DMS114 treated with DMSO at 0.1 percent for 48 hours (cell line): Measurements from ENCODE around the gene F2RL3.

ENCODE experiments used
- DNase-seq: peaks from one replicate; lab custom pipeline; 2025; ENCODE audit not compliant: unreplicated experiment; lab: John Stamatoyannopoulos, UW

Gene F2RL3

DNA sequence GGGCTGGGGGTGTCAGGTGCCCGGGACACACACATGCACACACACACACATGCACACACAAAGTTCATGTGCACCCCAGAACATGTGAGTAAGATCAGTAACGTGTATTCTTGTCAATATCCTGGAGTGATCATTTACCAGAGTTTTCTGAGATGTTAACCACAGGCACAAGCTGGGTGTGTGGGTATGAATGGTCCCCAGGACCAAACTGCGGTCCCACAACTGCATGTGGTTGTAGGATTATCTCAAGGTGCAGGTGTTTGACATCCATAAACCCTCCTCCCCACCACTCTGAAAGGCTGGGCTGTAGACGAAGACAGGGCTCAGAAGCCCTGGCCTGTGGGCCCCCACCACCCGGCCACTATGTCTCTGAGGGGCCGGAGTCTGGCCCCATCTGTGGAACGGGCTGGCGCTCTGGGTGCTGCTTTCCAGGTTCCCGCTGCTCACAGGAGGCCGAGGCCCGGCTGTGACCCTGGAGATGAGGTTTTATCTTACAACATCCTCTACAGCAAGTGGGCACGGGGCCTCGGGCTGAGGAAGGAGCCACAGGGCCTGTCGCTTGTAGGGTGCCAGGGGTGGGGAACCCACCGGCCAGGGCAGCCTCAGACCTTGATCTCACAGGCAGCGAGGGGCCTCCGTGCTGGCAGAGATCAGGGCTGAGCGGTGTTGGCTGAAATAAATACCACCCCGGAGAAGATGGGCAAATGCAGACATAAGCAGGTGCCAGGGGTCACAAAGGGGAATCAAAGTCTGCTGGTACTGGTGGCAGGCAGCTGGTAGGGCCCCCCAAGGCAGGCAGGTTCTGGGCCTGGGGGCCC, 4.3 kb downstream of the F2RL3 start:
- DNase-seq, result no peak

DNA sequence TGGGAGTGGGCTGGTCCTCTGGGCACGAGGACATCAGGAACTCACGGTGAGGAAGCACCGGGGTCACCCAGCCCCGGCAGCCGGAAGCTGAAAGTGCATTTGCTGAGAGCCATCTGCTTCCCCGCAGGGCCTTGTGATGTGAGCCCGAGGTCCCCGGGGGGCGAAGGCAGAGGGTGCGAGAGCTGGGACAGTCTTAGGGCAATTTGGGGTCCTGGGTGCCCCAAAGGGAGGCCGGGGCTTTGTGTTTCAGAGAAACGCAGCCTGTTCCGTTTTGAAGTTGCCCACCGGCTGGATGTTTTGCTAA, 4.8 kb downstream of the F2RL3 start:
- DNase-seq, result no peak

DNA sequence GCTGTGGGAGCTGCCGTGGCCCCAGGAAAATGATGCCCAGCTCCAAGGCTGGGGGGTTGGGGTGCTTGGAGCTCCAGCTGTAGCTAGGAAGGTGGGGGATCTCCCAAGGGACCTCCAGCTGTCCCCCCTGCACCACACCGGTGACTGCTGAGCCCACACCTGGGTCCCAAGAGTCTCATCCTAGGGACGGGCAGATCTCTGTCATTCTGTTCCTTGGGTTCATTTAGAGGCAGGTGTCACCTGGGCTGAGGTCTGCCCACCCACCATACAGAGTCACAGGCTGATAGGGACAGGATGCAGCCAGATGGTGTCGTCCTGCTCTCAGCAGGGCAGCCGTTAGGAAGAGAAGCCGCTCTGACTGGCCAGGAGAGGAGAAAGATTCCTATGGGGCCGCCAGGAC, 5.3 kb downstream of the F2RL3 start:
- no peak for DNase-seq

DNA sequence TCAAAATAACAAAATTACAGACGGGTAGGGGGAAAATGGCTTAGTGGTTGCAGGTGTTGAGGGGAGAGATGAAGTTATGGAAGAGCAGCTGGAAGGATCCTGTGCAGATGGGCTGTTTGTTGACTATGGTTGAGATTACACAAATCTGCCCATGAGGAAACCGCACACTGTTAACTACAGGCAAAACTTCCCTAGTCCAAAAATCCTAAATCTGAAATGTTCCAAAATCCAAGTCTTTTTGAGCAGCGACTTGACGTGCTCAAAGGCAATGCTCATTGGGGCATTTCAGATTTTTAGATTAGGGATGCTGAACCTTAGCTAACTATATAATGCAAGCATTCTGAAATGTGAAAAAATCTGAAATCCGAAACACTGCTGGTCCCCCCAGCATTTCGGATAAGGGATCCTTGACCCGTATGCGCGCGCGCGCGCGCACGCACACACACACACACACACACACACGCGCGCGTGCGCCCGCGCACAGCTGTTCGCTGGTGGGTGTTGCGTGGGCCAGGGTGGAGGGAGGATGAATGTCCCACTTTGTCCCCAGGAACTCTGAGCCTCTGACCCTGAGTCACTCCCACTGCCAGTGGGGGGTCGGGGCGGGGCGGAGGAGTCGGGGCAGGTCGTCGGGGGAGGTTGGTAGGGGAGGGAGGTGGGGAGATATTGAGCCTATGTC, 6.8 kb downstream of the F2RL3 start:
- DNase-seq, result no peak

DNA sequence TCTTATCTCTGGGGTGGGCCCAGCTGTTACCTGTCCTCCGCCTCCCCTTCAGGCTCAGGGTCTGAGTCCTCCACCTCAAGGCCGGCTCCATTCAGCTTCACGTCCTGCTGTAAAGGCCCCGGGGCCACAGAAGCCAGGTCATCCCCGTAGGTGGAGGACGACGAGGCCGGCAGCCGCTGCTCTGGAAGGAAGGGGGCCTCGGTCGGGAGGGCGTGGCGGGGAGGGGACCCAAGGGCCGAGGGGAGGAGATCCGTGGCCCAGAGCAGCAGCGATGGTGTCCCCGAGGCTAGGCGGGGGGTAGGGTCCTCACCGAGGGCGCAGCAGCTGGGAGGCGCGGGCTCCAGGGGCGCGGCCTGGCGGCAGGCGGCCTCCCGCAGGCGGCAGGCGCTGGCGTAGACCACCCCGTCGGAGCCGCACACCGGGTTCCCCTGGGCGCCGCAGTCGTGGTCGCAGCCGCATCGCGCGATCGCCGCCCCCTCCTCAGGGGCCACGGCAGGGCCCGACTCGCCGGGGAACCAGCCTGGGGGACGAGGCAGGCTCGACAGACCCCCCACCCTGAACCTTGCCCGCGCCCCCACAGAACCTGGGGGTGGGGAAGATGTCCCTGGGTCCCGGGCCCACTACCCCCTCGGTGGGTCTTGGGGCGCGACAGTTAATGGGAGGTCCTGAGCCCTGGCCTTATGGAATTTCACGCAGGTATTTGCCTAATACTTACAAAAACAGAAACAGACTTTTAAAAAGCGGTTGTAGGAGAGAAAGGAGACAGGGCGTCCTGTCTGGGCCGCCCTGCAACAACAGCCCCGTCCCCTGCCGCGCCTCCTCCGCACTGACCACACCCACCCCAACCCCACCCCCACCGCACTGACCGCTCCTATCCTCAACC, 7.6 kb downstream of the F2RL3 start:
- DNase-seq, result no peak

DNA sequence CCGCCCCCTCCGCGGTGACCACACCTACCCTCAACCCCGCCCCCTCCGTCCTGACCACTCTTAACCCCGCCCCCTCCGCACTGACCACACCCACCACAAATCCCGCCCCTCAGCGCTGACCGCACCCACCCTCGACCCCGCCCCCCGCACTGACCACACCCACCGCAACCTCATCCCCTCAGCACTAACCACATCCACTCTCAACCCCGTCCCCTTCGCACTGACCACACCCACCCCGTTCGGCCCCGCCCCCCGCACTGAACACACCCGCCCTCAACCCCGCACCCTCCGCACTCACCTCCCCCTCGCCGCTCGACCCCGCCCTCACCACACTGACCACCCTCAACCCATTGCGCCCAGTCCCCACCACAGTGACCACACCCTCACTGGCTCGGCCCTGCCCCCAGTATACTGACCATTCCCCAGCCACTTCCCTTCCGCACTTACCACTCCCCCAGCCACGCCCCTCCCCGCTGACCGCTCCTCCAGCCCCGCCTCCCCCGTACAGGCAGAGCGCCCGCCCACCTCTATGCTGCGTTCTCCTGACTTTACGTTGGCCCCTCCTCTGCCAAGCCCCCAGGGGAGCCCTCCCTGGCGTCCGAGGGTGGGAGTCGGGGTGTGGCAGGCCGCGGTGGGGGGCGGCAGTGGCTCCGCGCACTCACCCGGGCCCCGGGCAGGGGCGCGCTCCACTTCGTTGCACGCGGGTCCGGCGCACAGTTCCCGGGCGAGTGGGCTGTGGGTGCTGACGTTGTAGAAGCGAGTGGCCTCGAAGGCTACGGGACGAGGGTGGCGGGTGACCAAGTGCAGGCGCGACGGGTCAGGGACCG, 8.4 kb downstream of the F2RL3 start:
- peak; percentile 95 for DNase-seq

DNA sequence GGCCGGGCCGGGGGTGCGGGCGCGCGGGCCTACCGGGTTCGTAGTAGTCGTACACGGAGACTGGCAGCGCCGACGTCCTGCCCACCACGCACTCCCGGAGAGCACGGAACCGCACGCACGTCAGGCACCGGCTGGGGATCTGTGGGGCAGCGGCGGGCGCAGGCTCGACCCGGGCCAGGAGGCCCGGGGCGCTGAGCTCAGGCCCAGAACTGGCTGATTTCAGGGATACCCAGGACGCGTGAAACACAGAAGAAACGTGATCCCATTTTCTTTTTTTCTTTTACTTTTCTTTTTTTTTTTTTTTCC, 9.0 kb downstream of the F2RL3 start:
- no peak for DNase-seq

DNA sequence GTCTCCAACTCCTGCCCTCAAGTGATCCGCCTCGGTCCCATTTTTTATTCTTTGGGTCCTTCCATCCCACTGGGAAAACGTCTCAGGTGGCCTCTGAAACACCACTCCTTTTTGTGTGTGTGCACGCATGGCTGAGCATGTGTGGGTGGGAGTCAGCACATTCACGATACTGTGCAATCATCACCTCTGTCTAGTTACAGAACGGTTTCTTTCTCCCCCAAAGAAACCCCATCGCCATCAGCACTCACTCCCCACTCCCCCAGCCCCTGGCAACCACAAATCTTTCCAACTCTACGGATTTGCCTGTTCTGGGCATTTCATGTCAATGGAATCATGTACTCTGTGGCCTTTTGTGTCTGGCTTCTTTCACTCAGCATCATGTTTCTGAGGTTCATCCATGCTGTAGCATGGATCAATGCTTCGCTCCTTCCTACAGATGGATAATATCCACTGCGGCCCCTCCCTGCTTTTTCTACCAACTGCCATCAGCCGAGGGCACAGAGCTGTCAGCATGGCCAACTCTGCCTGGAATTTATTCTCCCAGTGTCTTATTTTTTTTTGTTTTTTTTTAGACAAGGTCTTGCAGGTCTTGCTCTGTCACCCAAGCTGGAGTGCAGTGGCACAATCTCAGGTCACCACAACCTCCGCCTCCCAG, 9.7 kb downstream of the F2RL3 start:
- no peak for DNase-seq

DNA sequence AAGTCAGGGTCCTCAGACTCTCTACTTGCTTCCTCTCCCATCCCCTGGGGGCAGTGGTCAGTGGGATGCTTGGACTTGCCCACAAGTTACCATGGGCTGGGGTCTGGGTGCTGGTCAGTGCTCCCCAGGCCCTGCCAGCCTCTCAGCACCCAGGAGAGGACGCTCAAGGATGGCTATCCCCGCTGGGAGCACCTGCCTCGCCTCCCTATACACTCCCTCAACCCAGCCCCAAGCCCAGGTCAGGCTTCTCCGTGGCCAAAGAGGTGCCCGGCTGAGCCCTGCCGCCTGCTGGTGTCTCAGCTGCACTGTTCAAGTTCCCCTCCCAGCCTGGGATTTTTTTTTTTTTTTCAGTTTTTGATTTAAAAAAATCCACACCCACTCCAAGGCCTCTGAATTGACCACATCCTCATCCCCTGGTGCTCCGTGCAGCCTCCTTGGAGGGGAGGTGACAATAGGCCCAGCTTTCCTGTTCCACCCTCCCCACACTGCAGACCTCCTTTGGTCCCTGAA, 10.8 kb downstream of the F2RL3 start:
- peak; percentile 40 for DNase-seq

DNA sequence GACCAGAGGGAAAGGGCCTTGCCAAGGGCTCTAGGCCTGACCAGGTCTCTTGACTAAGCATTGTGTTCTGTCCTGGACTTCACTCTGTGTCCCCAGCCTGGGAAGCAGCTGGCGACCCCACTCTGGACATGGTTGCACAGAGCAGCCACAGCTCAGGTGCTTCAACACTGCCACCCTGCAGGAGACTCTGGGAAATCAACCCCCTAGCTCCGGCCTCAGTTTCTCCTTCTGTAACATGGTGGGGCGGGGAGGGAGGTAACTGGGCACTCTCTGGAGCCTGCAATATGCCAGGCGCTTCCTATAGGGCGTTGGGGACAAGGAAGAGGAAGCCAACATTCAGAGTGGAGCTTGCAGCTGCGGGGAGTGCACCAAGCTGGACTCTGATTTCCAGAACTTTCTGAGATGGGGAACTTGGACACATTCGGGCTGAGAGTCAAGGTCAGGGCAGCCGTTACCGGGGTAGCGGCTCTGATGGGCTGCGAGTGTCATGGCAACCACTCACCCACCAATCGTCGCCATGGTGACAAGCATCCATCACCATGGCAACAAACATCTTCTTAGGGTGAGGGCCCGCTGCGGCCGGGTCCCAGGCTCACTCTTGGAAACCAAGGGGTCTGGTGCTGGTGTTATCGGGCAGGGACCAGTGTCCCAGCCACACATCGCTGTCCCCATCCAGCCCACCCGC, 12.8 kb downstream of the F2RL3 start:
- DNase-seq, result no peak

DNA sequence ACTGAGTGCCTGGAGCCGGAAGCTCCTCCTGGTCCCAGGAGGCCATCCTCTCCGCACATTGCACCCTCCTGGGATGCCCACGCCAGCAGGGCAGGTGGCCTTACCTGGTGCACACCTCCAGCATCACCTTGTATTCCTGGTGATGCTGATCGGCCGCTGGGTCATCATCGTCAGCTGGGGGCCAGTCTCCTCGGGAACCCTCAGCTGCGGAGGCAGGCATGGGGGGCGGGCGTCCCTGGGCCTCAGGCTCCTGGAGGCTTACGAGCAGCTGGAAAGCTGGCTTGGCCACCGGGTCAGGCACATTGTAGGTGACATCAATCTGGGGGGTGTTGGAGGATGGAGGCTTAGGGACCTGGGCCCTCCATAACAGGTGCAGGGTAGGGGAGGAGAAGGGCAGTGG, 13.7 kb downstream of the F2RL3 start:
- DNase-seq, result no peak

DNA sequence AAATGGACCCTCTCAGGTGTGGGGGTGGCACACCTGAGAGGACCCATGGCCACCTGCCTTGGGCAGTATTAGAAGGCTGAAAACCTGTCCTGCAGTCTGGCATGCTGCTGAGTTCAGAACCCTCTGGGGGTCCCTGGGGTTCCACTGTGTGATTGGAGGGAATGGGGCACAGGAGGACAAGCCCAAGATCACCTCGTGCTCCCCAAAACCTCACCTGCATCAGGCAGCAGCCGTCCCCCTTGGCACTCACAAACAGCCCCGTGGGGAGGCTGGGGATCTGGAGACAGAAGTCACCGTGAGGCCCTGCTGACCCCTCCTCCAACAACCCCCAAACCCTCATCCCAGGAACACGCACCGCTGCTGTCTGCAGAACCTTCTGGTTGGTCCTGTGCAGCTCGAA, 14.5 kb downstream of the F2RL3 start:
- no peak for DNase-seq

DNA sequence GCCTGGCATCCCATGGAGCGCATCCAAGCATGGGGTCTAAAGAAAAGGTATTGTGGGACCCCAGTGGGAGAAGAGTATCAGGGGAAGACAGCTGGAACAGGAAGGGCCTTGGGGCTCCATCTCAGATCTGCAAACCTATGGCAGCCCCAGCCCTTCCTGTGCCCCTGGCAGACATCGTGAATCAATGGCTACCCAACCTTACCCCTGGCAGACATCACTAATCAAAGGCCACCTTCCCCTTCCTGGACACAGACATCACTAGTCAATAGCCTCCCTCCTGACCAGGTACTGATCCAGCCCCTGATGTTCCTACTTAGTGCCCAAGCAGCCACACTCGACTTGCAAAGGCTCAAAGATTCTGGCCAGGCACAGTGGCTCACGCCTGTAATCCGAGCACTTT, 15.8 kb downstream of the F2RL3 start:
- DNase-seq, result no peak

DNA sequence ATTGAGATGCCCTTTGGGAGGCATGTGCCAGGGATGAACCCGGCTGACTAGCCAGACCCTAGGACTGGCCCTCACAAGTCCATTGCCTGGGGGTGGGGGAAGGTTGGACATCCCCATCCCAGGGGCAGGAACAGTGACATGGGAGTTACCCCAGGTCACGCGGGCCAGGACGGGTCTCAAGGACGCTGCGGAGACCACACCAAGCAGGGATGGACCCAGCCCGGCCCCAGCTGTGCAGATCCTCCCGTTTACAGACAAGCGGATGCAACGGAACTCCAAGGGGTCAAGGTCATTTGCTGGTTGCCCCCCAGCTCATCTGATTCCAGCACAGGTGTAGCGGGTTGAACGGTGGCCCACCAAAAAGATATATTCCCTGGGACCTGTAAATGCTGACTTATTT, 20.0 kb downstream of the F2RL3 start:
- DNase-seq, result no peak

DNA sequence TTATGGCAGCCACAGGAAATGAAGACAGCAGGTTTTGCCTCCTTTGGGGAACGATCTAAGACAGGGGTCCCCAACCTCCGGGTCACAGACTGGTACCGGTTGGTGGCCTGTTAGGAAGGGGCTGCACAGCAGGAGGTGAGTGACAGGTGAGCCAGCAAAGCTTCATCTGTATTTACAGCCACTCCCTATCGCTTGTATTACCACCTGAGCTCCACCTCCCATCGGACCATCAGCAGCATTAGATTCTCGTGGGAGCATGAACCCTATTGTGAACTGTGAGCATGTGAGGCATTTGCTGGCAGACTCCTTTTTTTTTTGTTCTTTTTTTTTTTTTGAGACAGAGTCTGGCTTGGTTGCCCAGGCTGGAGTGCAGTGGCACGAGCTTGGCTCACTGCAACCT, 22.2 kb downstream of the F2RL3 start:
- no peak for DNase-seq

DNA sequence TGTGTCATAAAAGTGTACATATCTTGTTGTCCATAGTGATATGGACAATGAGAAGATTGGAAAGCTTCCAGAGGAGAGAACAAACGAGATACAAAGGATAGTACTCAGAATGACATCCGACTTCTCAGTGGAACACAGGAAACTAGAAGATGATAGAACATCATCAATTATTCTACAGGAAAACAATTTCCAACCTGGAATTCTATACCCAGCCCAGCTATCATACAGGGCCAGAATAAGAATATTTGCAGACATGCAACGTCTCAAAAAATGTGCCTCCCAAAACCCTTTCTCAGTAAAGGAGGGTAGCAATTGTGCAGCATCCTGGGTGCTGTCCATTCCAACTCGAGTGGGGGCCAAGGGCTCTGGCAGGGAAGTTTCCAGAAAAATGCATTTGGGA, 24.0 kb downstream of the F2RL3 start:
- no peak for DNase-seq

DNA sequence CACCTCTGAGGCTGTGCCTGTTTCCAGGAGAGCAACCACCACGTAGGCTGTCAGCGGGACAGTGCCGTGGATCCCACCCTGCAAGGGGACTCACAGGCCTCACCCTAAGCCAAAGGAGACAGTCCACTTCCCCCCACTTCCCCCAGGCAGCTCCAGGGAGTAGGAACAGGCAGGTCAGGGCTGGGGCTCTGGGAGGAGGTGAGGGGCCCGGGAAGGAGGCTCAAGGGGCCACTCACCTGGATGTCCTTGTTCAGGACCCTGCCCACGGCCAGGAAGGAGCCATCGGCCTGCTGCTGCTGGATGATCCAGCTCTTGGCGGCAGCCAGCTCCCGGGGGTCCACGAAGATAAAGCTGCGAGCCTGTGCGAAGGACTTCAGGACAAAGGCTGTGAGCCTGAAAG, 25.6 kb downstream of the F2RL3 start:
- no peak for DNase-seq

DNA sequence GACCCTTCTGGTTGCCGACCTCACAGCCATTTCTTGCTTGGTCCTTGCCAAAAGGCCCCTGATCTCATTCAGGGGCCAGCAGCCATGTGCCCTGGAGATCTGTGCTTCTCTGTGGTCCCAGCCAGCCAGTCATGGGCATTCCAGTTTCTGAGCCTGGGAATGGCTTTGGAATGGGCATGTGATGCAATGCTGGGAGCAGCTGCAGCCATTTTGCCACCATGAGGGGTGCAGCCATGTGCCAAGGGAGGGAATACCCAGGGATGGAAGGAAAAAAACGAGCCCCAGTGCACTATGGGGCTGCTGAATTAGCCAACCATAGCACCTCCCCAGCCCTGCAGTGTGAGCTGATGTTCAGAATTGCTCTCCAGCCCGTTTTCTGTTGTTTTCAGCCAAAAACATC, 26.3 kb downstream of the F2RL3 start:
- no peak for DNase-seq

DNA sequence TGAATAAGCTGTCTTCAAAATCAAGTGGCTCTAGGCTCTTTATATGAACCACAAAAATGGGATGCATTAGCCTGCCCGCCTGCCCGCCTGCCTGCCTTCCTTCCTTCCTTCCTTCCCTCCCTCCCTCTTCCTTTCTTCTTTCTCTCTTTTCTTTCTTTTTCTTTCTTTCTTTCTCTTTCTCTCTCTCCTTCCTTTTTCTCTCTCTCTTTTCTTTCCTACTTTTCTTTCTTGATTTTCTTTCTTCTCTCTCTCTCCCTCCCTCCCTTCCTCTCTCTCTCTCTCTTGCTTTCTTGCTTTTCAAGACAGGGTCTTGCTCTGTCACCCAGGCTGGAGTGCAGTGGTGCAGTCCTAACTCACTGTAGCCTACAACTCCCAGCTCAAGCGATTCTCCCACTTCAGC, 26.9 kb downstream of the F2RL3 start:
- DNase-seq, result no peak

DNA sequence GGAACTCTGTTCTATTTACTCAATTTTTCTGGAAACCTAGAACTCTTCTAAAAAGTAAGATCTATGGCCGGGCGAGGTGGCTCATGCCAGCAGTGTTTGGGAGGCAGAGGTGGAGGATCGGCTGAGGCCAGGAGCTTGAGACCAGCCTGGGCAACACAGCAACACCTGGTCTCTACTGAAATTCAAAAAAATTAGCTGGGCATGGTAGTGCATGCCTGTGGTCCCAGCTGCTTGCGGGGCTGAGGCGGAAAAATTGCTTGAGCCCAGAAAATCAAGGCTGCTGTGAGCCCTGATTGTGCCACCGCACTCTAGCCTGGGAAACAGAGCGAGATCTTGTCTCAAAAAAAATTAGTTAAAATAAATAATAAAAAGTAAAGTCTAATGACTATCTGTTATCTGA, 28.6 kb downstream of the F2RL3 start:
- no peak for DNase-seq
